Mammary epithelial cell (primary cell): Measurements from ENCODE around the gene REXO1.

Experiments
- EZH2 ChIP-seq: IDR thresholded peaks from 2 replicates; pipeline ENCODE4 v1.6.1; 2012; ENCODE audit warnings: low read length, inconsistent platforms, borderline replicate concordance
- TF ChIP-seq, protein P1 (sequence below), 2 donors: IDR thresholded peaks in 1 of 2; conservative IDR thresholded peaks in 1 of 2; 2 replicates each; pipeline ENCODE4 v1.5.1; 2011 to 2012; ENCODE audit warnings: inconsistent platforms in 2 of 2, low read length in 2 of 2, mild to moderate bottlenecking in 2 of 2, control low read depth in 1 of 2, low read depth in 1 of 2; ENCODE audit not compliant: insufficient read depth in 1 of 2; ENCODE audit errors: extremely low read depth in 1 of 2

DNA sequence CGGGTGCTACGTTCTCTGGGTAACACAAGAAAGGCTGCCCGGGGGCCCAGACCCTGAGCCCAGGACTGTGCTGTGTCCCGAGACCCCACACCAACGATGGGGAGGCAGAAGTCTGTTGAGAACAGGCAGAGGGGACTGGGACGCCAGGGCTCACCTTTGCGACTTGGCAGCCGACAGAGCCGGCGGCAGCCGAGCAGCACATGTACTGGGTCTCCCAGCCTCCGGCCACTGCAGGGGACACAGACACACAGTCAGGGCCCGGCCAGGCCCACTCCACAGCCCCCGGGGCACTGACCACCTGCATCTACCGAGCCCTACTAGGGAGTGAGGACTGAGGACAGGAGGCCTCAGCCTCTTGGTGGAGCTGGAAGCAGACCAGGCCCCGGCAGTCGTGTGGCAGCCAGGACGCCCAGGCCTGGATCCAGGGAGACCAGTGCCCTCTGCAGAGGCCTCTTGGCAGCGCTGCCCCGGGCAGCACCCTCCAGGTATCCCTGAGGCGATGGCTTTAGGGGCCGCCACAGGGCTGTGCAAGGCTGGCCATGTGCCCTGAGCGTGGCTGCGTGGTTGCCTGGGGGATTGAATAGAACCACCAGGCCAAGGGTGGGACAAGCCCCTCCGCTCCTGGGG, 30.6 kb downstream of the REXO1 start:
- TF ChIP-seq, protein P1, sequence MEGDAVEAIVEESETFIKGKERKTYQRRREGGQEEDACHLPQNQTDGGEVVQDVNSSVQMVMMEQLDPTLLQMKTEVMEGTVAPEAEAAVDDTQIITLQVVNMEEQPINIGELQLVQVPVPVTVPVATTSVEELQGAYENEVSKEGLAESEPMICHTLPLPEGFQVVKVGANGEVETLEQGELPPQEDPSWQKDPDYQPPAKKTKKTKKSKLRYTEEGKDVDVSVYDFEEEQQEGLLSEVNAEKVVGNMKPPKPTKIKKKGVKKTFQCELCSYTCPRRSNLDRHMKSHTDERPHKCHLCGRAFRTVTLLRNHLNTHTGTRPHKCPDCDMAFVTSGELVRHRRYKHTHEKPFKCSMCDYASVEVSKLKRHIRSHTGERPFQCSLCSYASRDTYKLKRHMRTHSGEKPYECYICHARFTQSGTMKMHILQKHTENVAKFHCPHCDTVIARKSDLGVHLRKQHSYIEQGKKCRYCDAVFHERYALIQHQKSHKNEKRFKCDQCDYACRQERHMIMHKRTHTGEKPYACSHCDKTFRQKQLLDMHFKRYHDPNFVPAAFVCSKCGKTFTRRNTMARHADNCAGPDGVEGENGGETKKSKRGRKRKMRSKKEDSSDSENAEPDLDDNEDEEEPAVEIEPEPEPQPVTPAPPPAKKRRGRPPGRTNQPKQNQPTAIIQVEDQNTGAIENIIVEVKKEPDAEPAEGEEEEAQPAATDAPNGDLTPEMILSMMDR (conservative IDR thresholded peaks at IDR 0.05 in 1 of 2, IDR thresholded peaks at IDR 0.05 in 1 of 2; ENCODE audit: extremely low read depth in 1 of 2, insufficient read depth in 1 of 2, low read depth in 1 of 2, low read length in 2 of 2) = no peak
- TF ChIP-seq EZH2 = no peak
